Measurements from ENCODE around the gene ERBB3. TPM values are rescaled to one million over a fixed set of nuclear protein-coding genes. Genes with fewer than 3 reads are reported as not detected.
A peak's percentile ranks its signal among the peaks of the same experiment; 100 is the strongest.

The ERBB3 gene
- total and polyA plus RNA-seq, 2 of the 8 experiments (the other 6 are each of a cell fraction or from before 2014, with no cell fraction given) = 33.9 to 52.4 TPM

- no peaks in the 10 kb centered on the region for H3K27me3 ChIP-seq (replicated peaks in 1 of 4; ENCODE audit: control insufficient read depth in 3 of 4, extremely low read depth in 1 of 4, insufficient read depth in 3 of 4, low read length in 3 of 4)
- H3K23me2 ChIP-seq (ENCODE audit: low read depth, low read length) = peaks cover 7% of the 10 kb centered on the region; the same call in 1 of the 2 replicates
- H2BK20ac ChIP-seq (ENCODE audit: low read length) = no peak overlapping the region
- peak overlapping the region; percentile 77 for H2BK5ac ChIP-seq (ENCODE audit: low read depth, low read length)
- ChIA-PET POLR2A (ENCODE audit: partially characterized antibody) (interaction anchor here (0.6 to 8.9 kb wide), 31 partner anchors 9 to 1054 kb away, joined by 3 to 112 read pairs (median 4); partner anchors contain the start of genes ESYT1, MYL6, PA2G4 and PAN2), CTCF (ENCODE audit: partially characterized antibody) (interaction anchor here (0.6 to 5.1 kb wide), 13 partner anchors 9 to 345 kb away, joined by 3 to 31 read pairs (median 4); partner anchors contain the start of gene PA2G4)
- peak overlapping the region; percentile 94 for H2BK12ac ChIP-seq (ENCODE audit: low read depth, low read length)
- no peak overlapping the region for H2AFZ ChIP-seq (ENCODE audit: low read length)
- H4K20me1 ChIP-seq (replicated peaks in 1 of 2; ENCODE audit: control insufficient read depth in 1 of 2, insufficient read depth in 2 of 2, low read length in 2 of 2) = peaks cover 2 to 10% of the 10 kb centered on the region in 2 experiments
- 82% methylated on average over 6 of the region's 6 CpGs; no CpG with 5 or more reads in 1 of the 2 experiments for WGBS, 2 experiments (ENCODE audit: extremely low coverage in 1 of 2, insufficient coverage in 1 of 2, insufficient read length in 1 of 2, insufficient replicate concordance in 2 of 2, low coverage in 1 of 2, low lambda C conversion rate in 2 of 2, missing lambda C conversion rate in 1 of 2)
- no peak for DNase-seq (ENCODE audit: low read depth in 1 of 2, low spot score in 2 of 2)
- H4K91ac ChIP-seq (replicated peaks; ENCODE audit: insufficient read length, low read length) = no peak overlapping the region
- H2BK15ac ChIP-seq (ENCODE audit: low read length) = 0 out of 2 replicates have a peak overlapping the region, but pooled peaks have one; percentile 84
- peaks cover 7 to 14% (median 11%) of the 10 kb centered on the region in 4 experiments; a peak in 7 of 8 replicates for H3K36me3 ChIP-seq (ENCODE audit: control insufficient read depth in 2 of 4, insufficient read depth in 4 of 4, low read length in 3 of 4)
- peaks cover 7% of the 10 kb centered on the region; the same call in 1 of the 2 replicates for H3K79me1 ChIP-seq (ENCODE audit: low read depth, low read length)
- no peak overlapping the region; the same call in 1 of the 2 replicates for H2AK5ac ChIP-seq (ENCODE audit: low read depth, low read length)
- H3K14ac ChIP-seq (ENCODE audit: insufficient read length) = no peak overlapping the region
- peak overlapping the region in 1 of 4 experiments; percentile 68; a peak in 2 of 7 replicates for H3K9ac ChIP-seq (replicated peaks in 1 of 4; ENCODE audit: extremely low read depth in 1 of 4, low read depth in 3 of 4, low read length in 3 of 4)
- H2BK120ac ChIP-seq (replicated peaks; ENCODE audit: low read depth, low read length) = no peak overlapping the region
- H3K18ac ChIP-seq (ENCODE audit: extremely low read depth, low read length) = no peak overlapping the region
- H3K56ac ChIP-seq (replicated peaks; ENCODE audit: insufficient read length, low read depth, low read length) = no peak overlapping the region
- no peaks in the 10 kb centered on the region; a peak in 1 of 4 replicates for H3K9me3 ChIP-seq (ENCODE audit: insufficient read depth in 2 of 2, low read depth in 1 of 2, low read length in 1 of 2)
- 0 out of 2 replicates have a peak overlapping the region, but pooled peaks have one; percentile 13 for H3K27ac ChIP-seq (ENCODE audit: low read depth, low read length)
- peak overlapping the region; percentile 62 to 97 for H3K4me2 ChIP-seq (ENCODE audit: insufficient read depth in 1 of 2, low read depth in 2 of 2, low read length in 2 of 2)
- H3K4me1 ChIP-seq (replicated peaks in 1 of 4; ENCODE audit: control insufficient read depth in 3 of 4, insufficient read depth in 4 of 4, low read length in 3 of 4) = peaks cover 3 to 17% (median 11%) of the 10 kb centered on the region in 4 experiments
- H3K4ac ChIP-seq (replicated peaks; ENCODE audit: insufficient read length, low read depth, low read length) = no peak overlapping the region
- peaks cover 0 to 27% of the 10 kb centered on the region in 2 experiments; a peak in 2 of 4 replicates for H3K79me2 ChIP-seq (ENCODE audit: control insufficient read depth in 1 of 2, insufficient read depth in 2 of 2, low read length in 2 of 2)
- FAIRE-seq = no peak
- H4K8ac ChIP-seq (ENCODE audit: extremely low read depth, insufficient read depth, low read length) = no peak overlapping the region; the same call in 1 of the 2 replicates
- no peak overlapping the region for H4K5ac ChIP-seq (ENCODE audit: insufficient read length, low read depth, low read length)
- H3K4me3 ChIP-seq (ENCODE audit: extremely low read depth in 1 of 4, insufficient read depth in 2 of 4, low read depth in 3 of 4, low read length in 4 of 4) = peak overlapping the region; percentile 74 to 89 (median 80); a peak in 7 of 8 replicates
- no peak overlapping the region for H3K23ac ChIP-seq (ENCODE audit: insufficient read length)
Observed at GRCh38 chr12:56081393-56082347, 1.7 kb downstream of the ERBB3 start.

All from H1 (cell line).